GM21576 (cell line): Measurements from ENCODE around the gene JUN.
A peak's percentile ranks its signal among the peaks of the same experiment; 100 is the strongest.

Experiments used
- ATAC-seq: cut with Tn5 transposase; IDR thresholded peaks from one replicate; pipeline ENCODE4 v1.9.1; 2021; ENCODE audit warnings: mild to moderate bottlenecking, moderate library complexity; ENCODE audit not compliant: unreplicated experiment

The JUN gene

GRCh38 chr1:58783993-58784757, at the start of gene JUN:
TSS of gene JUN (minus strand) at chr1:58784047. CDS start at chr1:58783070, 977 bp downstream.
- peak; percentile 80 for ATAC-seq

GRCh38 chr1:58833166-58833565, 49.3 kb upstream of the JUN start:
- no peak for ATAC-seq

- ATAC-seq, result no peak
These were observed 46.4 kb upstream of the JUN start for GRCh38 chr1:58830291-58830690.

GRCh38 chr1:58829866-58830265, 46.0 kb upstream of the JUN start:
- ATAC-seq, result no peak

- no peak for ATAC-seq
These were observed 43.5 kb upstream of the JUN start for GRCh38 chr1:58827298-58827697.

- no peak for ATAC-seq
These were observed 41.0 kb upstream of the JUN start for GRCh38 chr1:58824753-58825389.

GRCh38 chr1:58823481-58824010, 39.7 kb upstream of the JUN start:
- ATAC-seq, result no peak

GRCh38 chr1:58821309-58821708, 37.5 kb upstream of the JUN start:
- ATAC-seq, result no peak

- no peak for ATAC-seq
These were observed 35.1 kb upstream of the JUN start for GRCh38 chr1:58818976-58819375.

GRCh38 chr1:58818075-58818474, 34.2 kb upstream of the JUN start:
- ATAC-seq, result no peak

- ATAC-seq, result no peak
These were observed 32.9 kb upstream of the JUN start for GRCh38 chr1:58816747-58817221.

GRCh38 chr1:58816072-58816746, 32.4 kb upstream of the JUN start:
- peak; percentile 85 for ATAC-seq

GRCh38 chr1:58815686-58816071, 31.8 kb upstream of the JUN start:
- ATAC-seq, result peak; percentile 20

- ATAC-seq, result peak; percentile 50
These were observed 31.3 kb upstream of the JUN start for GRCh38 chr1:58815069-58815685.

- no peak for ATAC-seq
These were observed 30.6 kb upstream of the JUN start for GRCh38 chr1:58814251-58815068.

GRCh38 chr1:58813801-58814200, 30.0 kb upstream of the JUN start:
- no peak for ATAC-seq

GRCh38 chr1:58813361-58813760, 29.5 kb upstream of the JUN start:
- no peak for ATAC-seq

- ATAC-seq, result no peak
These were observed 29.1 kb upstream of the JUN start for GRCh38 chr1:58812926-58813325.

GRCh38 chr1:58812468-58812867, 28.6 kb upstream of the JUN start:
- ATAC-seq, result no peak

- no peak for ATAC-seq
These were observed 27.5 kb upstream of the JUN start for GRCh38 chr1:58811303-58811702.
